ENCODE results near the gene ILF2.
A peak's percentile ranks its signal among the peaks of the same experiment; 100 is the strongest.

- TF ChIP-seq EZH2 (IDR thresholded peaks at IDR 0.05; ENCODE audit: borderline replicate concordance): no peak
- peak; percentile 53 for TF ChIP-seq CTCF (IDR thresholded peaks at IDR 0.05; ENCODE audit: poor library complexity)
- no peak for TF ChIP-seq EZH2phosphoT487 (IDR thresholded peaks at IDR 0.05; ENCODE audit: low read depth, severe bottlenecking, unreplicated experiment)
Observed at GRCh38 chr1:153617663-153618062, 53.1 kb downstream of the ILF2 start.

Data from hepatocyte (in vitro differentiated cells).